ENCODE data around the gene PRMT7. TPM values are rescaled to one million over a fixed set of nuclear protein-coding genes. Genes with fewer than 3 reads are reported as not detected.

The PRMT7 gene
- polyA plus RNA-seq, 3 donors, result 15.0 to 41.1 (median 15.2) TPM

- WGBS (ENCODE audit: insufficient coverage), result 100% methylated on average over 7 of the region's 7 CpGs
- no peaks in the 10 kb centered on the region for H3K9me3 ChIP-seq (replicated peaks in 1 of 2; ENCODE audit: control insufficient read depth in 1 of 2, insufficient read depth in 1 of 2, low read length in 2 of 2)
- intact Hi-C loops (cut with micrococcal nuclease), result no loop called here
- Mint-ChIP-seq H3K9me3 (peaks cover 0 to 4% (median 0%) of the 10 kb centered on the region in 7 donors), H3K27me3 (ENCODE audit: low read depth in 3 of 3) (peaks cover 5 to 25% (median 7%) of the 10 kb centered on the region in 3 donors), H3K4me1 (peaks cover 7% of the 10 kb centered on the region), H3K36me3 (no peaks in the 10 kb centered on the region), H3K27ac (no peak overlapping the region), H3K4me3 (no peak overlapping the region)
- no peaks in the 10 kb centered on the region for H4K20me1 ChIP-seq (ENCODE audit: insufficient read depth, low read length)
- no peak overlapping the region for H3K4me3 ChIP-seq (replicated peaks in 1 of 3; ENCODE audit: low read depth in 2 of 3, low read length in 3 of 3)
- no peak overlapping the region for H3K9ac ChIP-seq (ENCODE audit: insufficient read depth, low read length, poor library complexity, severe bottlenecking)
- no peaks in the 10 kb centered on the region for H3K79me2 ChIP-seq (ENCODE audit: insufficient read depth, low read length)
- H3K4me1 ChIP-seq (ENCODE audit: control insufficient read depth in 1 of 2, insufficient read depth in 2 of 2, low read length in 2 of 2), result no peaks in the 10 kb centered on the region
- TF ChIP-seq, protein P1, sequence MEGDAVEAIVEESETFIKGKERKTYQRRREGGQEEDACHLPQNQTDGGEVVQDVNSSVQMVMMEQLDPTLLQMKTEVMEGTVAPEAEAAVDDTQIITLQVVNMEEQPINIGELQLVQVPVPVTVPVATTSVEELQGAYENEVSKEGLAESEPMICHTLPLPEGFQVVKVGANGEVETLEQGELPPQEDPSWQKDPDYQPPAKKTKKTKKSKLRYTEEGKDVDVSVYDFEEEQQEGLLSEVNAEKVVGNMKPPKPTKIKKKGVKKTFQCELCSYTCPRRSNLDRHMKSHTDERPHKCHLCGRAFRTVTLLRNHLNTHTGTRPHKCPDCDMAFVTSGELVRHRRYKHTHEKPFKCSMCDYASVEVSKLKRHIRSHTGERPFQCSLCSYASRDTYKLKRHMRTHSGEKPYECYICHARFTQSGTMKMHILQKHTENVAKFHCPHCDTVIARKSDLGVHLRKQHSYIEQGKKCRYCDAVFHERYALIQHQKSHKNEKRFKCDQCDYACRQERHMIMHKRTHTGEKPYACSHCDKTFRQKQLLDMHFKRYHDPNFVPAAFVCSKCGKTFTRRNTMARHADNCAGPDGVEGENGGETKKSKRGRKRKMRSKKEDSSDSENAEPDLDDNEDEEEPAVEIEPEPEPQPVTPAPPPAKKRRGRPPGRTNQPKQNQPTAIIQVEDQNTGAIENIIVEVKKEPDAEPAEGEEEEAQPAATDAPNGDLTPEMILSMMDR (IDR thresholded peaks at IDR 0.05), result no peak
- H3K36me3 ChIP-seq (replicated peaks in 1 of 2; ENCODE audit: control insufficient read depth in 1 of 2, insufficient read depth in 2 of 2, low read length in 2 of 2), result no peaks in the 10 kb centered on the region
- no peak for DNase-seq
- no peak overlapping the region for H3K4me2 ChIP-seq (replicated peaks; ENCODE audit: extremely low read depth, low read length, poor library complexity, severe bottlenecking)
- H3K27ac ChIP-seq (ENCODE audit: low read depth in 1 of 2, low read length in 2 of 2), result no peak overlapping the region
- no peak overlapping the region for H2AFZ ChIP-seq (ENCODE audit: insufficient read depth, low read depth, low read length, poor library complexity, severe bottlenecking)
- H3K27me3 ChIP-seq (ENCODE audit: control insufficient read depth in 2 of 2, insufficient read depth in 2 of 2, low read length in 2 of 2), result peaks cover 0 to 2% of the 10 kb centered on the region in 2 donors
Measured at GRCh38 chr16:68377221-68377620, 66.4 kb downstream of the PRMT7 start.

- H3K36me3 ChIP-seq (replicated peaks in 1 of 2; ENCODE audit: control insufficient read depth in 1 of 2, insufficient read depth in 2 of 2, low read length in 2 of 2), result no peaks in the 10 kb centered on the region
- DNase-seq, result no peak
- Mint-ChIP-seq H3K36me3 (no peaks in the 10 kb centered on the region), H3K27ac (no peak overlapping the region), H3K4me1 (peaks cover 12% of the 10 kb centered on the region), H3K4me3 (no peak overlapping the region), H3K27me3 (ENCODE audit: low read depth in 3 of 3) (peaks cover 5 to 25% (median 7%) of the 10 kb centered on the region in 3 donors), H3K9me3 (peaks cover 0 to 4% (median 0%) of the 10 kb centered on the region in 7 donors)
- H3K27ac ChIP-seq (ENCODE audit: low read depth in 1 of 2, low read length in 2 of 2), result no peak overlapping the region
- TF ChIP-seq, protein P1 (IDR thresholded peaks at IDR 0.05), result no peak
- no peak overlapping the region for H3K4me3 ChIP-seq (replicated peaks in 1 of 3; ENCODE audit: low read depth in 2 of 3, low read length in 3 of 3)
- H3K9me3 ChIP-seq (replicated peaks in 1 of 2; ENCODE audit: control insufficient read depth in 1 of 2, insufficient read depth in 1 of 2, low read length in 2 of 2), result no peaks in the 10 kb centered on the region
- no peak overlapping the region for H3K4me2 ChIP-seq (replicated peaks; ENCODE audit: extremely low read depth, low read length, poor library complexity, severe bottlenecking)
- no peaks in the 10 kb centered on the region for H4K20me1 ChIP-seq (ENCODE audit: insufficient read depth, low read length)
- intact Hi-C loops (cut with micrococcal nuclease), result no loop called here
- H3K27me3 ChIP-seq (ENCODE audit: control insufficient read depth in 2 of 2, insufficient read depth in 2 of 2, low read length in 2 of 2), result peaks cover 0 to 2% of the 10 kb centered on the region in 2 donors
- no peak overlapping the region for H3K9ac ChIP-seq (ENCODE audit: insufficient read depth, low read length, poor library complexity, severe bottlenecking)
- no peaks in the 10 kb centered on the region for H3K79me2 ChIP-seq (ENCODE audit: insufficient read depth, low read length)
- no peak overlapping the region for H2AFZ ChIP-seq (ENCODE audit: insufficient read depth, low read depth, low read length, poor library complexity, severe bottlenecking)
- 82% methylated on average over 7 of the region's 11 CpGs for WGBS (ENCODE audit: insufficient coverage)
- H3K4me1 ChIP-seq (ENCODE audit: control insufficient read depth in 1 of 2, insufficient read depth in 2 of 2, low read length in 2 of 2), result no peaks in the 10 kb centered on the region
Measured at GRCh38 chr16:68377667-68378393, 67.0 kb downstream of the PRMT7 start.

Data from CD14-positive monocyte (primary cell).